HCT116 (cell line): ENCODE measurements around the gene SLC37A4. TPM values are rescaled to one million over a fixed set of nuclear protein-coding genes. Genes with fewer than 3 reads are reported as not detected.
A peak's percentile ranks its signal among the peaks of the same experiment; 100 is the strongest.

Experiments used
- ATAC-seq: fragments of 200-7000 bp; cut with Tn5 transposase; 2 replicates; pipeline ENCODE4 v1.9.1; 2020; ENCODE audit warnings: mild to moderate bottlenecking, moderate library complexity
- BruUV-seq: library from RNA; stranded (reverse); fragments of 400-500 nt; replicated peaks from 2 replicates; lab custom pipeline; 2021; lab: Mats Ljungman, UMichigan
- CTCF ChIA-PET: fragments of 300-600 bp; sonication (Branson Sonifier 250); formaldehyde crosslinking; loops from one replicate; lab custom pipeline; 2021; ENCODE audit warnings: antibody characterized with exemption; lab: Charles Lee
- POLR2A ChIA-PET: fragments of 300-600, 350-600 bp; sonication (Branson Sonifier 250); formaldehyde crosslinking; loops from one replicate; lab custom pipeline; 2021; ENCODE audit warnings: antibody characterized with exemption; lab: Charles Lee
- RAD21 ChIA-PET, 2 experiments: fragments of 300-600 bp; sonication (Branson Sonifier 250); formaldehyde crosslinking; loops; one replicate each; lab custom pipeline; 2023; ENCODE audit warnings: low total read pairs in 2 of 2; ENCODE audit not compliant: uncharacterized antibody in 2 of 2, unreplicated experiment in 2 of 2, low non-redundant PET in 1 of 2; lab: Charles Lee
- DNase-seq: peaks from one replicate; pipeline ENCODE4 v3.0.0-alpha.2; 2010; ENCODE audit warnings: low read depth, low spot score
- H2AFZ ChIP-seq: fragments of 200-600 bp; shearing (Covaris generic), sonication (generic); 2 replicates; pipeline ENCODE4 v1.6.1; 2017; ENCODE audit warnings: low read depth, mixed run types, mixed read lengths, antibody characterized with exemption, low read length; ENCODE audit not compliant: poor library complexity, severe bottlenecking
- H3K27ac ChIP-seq: 2 replicates; pipeline ENCODE4 v1.5.1; 2012; ENCODE audit warnings: low read depth, low read length
- H3K27me3 ChIP-seq: fragments of 200-600 bp; sonication (generic); 2 replicates; pipeline ENCODE4 v1.6.1; 2016; ENCODE audit warnings: mixed run types, low read length, mixed read lengths; ENCODE audit not compliant: insufficient read depth
- H3K36me3 ChIP-seq, 2 experiments: fragments of 200-500 bp in 1 of 2; fragments of 200-600 bp in 1 of 2; sonication (Bioruptor generic) in 1 of 2; sonication (generic) in 1 of 2; 2 replicates each; pipeline versions ENCODE4 v1.5.1 to v1.6.1; 2014 to 2016; ENCODE audit warnings: low read length in 2 of 2, inconsistent platforms in 1 of 2, mixed read lengths in 1 of 2, mixed run types in 1 of 2; ENCODE audit not compliant: insufficient read depth in 2 of 2, control insufficient read depth in 1 of 2
- H3K4me1 ChIP-seq, 2 experiments: fragments of 200-600 bp in 1 of 2; sonication (generic) in 1 of 2; 2 replicates each; pipeline versions ENCODE4 v1.5.1 to v1.6.1; 2012 to 2017; ENCODE audit warnings: low read length in 2 of 2, inconsistent platforms in 1 of 2, mild to moderate bottlenecking in 1 of 2, mixed read lengths in 1 of 2, mixed run types in 1 of 2, moderate library complexity in 1 of 2; ENCODE audit not compliant: insufficient read depth in 2 of 2, control insufficient read depth in 1 of 2
- H3K4me2 ChIP-seq: fragments of 200-600 bp; sonication (generic); 2 replicates; pipeline ENCODE4 v1.6.1; 2017; ENCODE audit warnings: mixed run types, low read length, mixed read lengths
- H3K4me3 ChIP-seq, 2 experiments: fragments of 200-600 bp in 1 of 2; sonication (generic) in 1 of 2; replicated peaks in 1 of 2; 2 replicates each; pipeline ENCODE4 v1.5.1; 2011 to 2016; ENCODE audit warnings: low read length in 2 of 2, control low read depth in 1 of 2, low read depth in 1 of 2, mild to moderate bottlenecking in 1 of 2, mixed read lengths in 1 of 2, mixed run types in 1 of 2
- H3K79me2 ChIP-seq: fragments of 200-600 bp; sonication (generic); 2 replicates; pipeline ENCODE4 v1.6.1; 2017; ENCODE audit warnings: mild to moderate bottlenecking, mixed run types, low read length, moderate library complexity, mixed read lengths; ENCODE audit not compliant: insufficient read depth
- H3K9ac ChIP-seq: fragments of 200-600 bp; sonication (generic); 2 replicates; pipeline ENCODE4 v1.6.1; 2016; ENCODE audit warnings: low read length, mixed read lengths
- H3K9me2 ChIP-seq: fragments of 200-600 bp; sonication (generic), shearing (Covaris generic); 2 replicates; pipeline ENCODE4 v1.6.1; 2017; ENCODE audit warnings: mixed run types, mild to moderate bottlenecking, moderate library complexity; ENCODE audit not compliant: insufficient read depth
- H3K9me3 ChIP-seq, 2 experiments: fragments of 200-500 bp in 1 of 2; fragments of 200-600 bp in 1 of 2; sonication (Bioruptor generic) in 1 of 2; sonication (generic) in 1 of 2; 2 replicates each; pipeline ENCODE4 v1.6.1; 2014 to 2017; ENCODE audit warnings: low read length in 2 of 2, mixed read lengths in 2 of 2, inconsistent platforms in 1 of 2, low read depth in 1 of 2, mild to moderate bottlenecking in 1 of 2, mixed run types in 1 of 2, moderate library complexity in 1 of 2; ENCODE audit not compliant: control insufficient read depth in 1 of 2, insufficient read depth in 1 of 2
- H4K20me1 ChIP-seq: fragments of 200-600 bp; sonication (generic), shearing (Covaris generic); 2 replicates; pipeline ENCODE4 v1.6.1; 2017; ENCODE audit warnings: mixed run types, mild to moderate bottlenecking, moderate library complexity; ENCODE audit not compliant: insufficient read depth
- CBX3 ChIP-seq: IDR thresholded peaks from 2 replicates; pipeline ENCODE4 v1.6.1; 2012; ENCODE audit warnings: low read depth
- CEBPB ChIP-seq: IDR thresholded peaks from 2 replicates; pipeline ENCODE4 v1.6.1; 2012; ENCODE audit warnings: low read depth
- ELF1 ChIP-seq: IDR thresholded peaks from 2 replicates; pipeline ENCODE4 v1.6.1; 2012; ENCODE audit warnings: low read depth, borderline replicate concordance
- EZH2phosphoT487 ChIP-seq: fragments of 200-600 bp; IDR thresholded peaks from 2 replicates; pipeline ENCODE4 v1.6.1; 2018; ENCODE audit warnings: antibody characterized with exemption, borderline replicate concordance
- POLR2A ChIP-seq: IDR thresholded peaks from 2 replicates; pipeline ENCODE4 v1.7.0; 2011; ENCODE audit warnings: borderline replicate concordance; ENCODE audit not compliant: insufficient read depth, insufficient read length; ENCODE audit errors: extremely low read depth
- SP1 ChIP-seq: IDR thresholded peaks from 2 replicates; pipeline ENCODE4 v1.6.1; 2012; ENCODE audit warnings: low read depth
- YY1 ChIP-seq: IDR thresholded peaks from 2 replicates; pipeline ENCODE4 v1.6.1; 2011; ENCODE audit warnings: low read length, low read depth, moderate library complexity, mild to moderate bottlenecking; ENCODE audit not compliant: insufficient replicate concordance; ENCODE audit errors: extremely low read depth
- ZFX ChIP-seq: fragments of 450-650 bp; IDR thresholded peaks from 2 replicates; pipeline ENCODE4 v1.6.1; 2017
- ZNF274 ChIP-seq: fragments of 200-500 bp; sonication (Bioruptor generic); IDR thresholded peaks from 2 replicates; pipeline ENCODE4 v1.6.1; 2014; ENCODE audit warnings: mild to moderate bottlenecking, low read depth, low read length, inconsistent platforms
- intact Hi-C: fragments of 100-400 bp; cut with micrococcal nuclease; formaldehyde crosslinking; loops from 2 replicates; pipeline ENCODE4 v1.10.0; 2022
- total RNA-seq: library from RNA; stranded (reverse); gene quantifications from one replicate; pipeline ENCODE4 v1.2.1, GENCODE V29; 2021; ENCODE audit not compliant: unreplicated experiment
- TF ChIP-seq, protein P1 (sequence below): IDR thresholded peaks from 2 replicates; pipeline ENCODE4 v1.6.1; 2012; ENCODE audit warnings: low read depth

The SLC37A4 gene
- total RNA-seq, 1 experiment from 2014 or later: 49.8 TPM

DNA sequence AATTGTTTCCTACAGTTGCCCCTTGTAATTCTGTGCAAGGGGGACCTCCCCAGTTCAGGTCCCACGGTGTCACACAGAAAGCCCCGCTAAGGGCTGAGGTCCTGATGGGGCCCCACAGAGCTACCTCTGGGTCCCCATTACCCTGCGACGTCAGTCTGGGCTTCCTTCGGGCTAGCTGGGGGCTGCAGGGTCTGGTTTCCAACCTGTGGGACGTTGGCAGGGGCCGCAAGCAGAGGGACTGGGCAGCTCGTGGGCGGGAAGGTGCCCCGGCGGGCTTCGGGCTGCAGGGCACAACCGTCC lies 698 bp downstream of the SLC37A4 start:
- CTCF ChIA-PET: no interaction called here
- Histone ChIP-seq H3K36me3 (peaks cover 9 to 16% of the 10 kb centered on the region in 2 experiments; a peak in 1 of 4 replicates), H3K4me2 (peak overlapping the region; percentile 99), H3K27ac (peak overlapping the region; percentile 89), H3K79me2 (peaks cover 26% of the 10 kb centered on the region), H3K4me1 (peaks cover 5 to 38% of the 10 kb centered on the region in 2 experiments; a peak in 3 of 4 replicates), H3K9me2 (no peaks in the 10 kb centered on the region), H3K9me3 (no peaks in the 10 kb centered on the region), H3K27me3 (no peaks in the 10 kb centered on the region), H2AFZ (no peak overlapping the region), H3K9ac (peak overlapping the region; percentile 97), H3K4me3 (peak overlapping the region; percentile 86 to 91), H4K20me1 (no peaks in the 10 kb centered on the region)
- DNase-seq (no peak), ATAC-seq (no peak)
- TF ChIP-seq CEBPB: no peak
- no peak for TF ChIP-seq EZH2phosphoT487
- TF ChIP-seq POLR2A: no peak
- TF ChIP-seq, protein P1, sequence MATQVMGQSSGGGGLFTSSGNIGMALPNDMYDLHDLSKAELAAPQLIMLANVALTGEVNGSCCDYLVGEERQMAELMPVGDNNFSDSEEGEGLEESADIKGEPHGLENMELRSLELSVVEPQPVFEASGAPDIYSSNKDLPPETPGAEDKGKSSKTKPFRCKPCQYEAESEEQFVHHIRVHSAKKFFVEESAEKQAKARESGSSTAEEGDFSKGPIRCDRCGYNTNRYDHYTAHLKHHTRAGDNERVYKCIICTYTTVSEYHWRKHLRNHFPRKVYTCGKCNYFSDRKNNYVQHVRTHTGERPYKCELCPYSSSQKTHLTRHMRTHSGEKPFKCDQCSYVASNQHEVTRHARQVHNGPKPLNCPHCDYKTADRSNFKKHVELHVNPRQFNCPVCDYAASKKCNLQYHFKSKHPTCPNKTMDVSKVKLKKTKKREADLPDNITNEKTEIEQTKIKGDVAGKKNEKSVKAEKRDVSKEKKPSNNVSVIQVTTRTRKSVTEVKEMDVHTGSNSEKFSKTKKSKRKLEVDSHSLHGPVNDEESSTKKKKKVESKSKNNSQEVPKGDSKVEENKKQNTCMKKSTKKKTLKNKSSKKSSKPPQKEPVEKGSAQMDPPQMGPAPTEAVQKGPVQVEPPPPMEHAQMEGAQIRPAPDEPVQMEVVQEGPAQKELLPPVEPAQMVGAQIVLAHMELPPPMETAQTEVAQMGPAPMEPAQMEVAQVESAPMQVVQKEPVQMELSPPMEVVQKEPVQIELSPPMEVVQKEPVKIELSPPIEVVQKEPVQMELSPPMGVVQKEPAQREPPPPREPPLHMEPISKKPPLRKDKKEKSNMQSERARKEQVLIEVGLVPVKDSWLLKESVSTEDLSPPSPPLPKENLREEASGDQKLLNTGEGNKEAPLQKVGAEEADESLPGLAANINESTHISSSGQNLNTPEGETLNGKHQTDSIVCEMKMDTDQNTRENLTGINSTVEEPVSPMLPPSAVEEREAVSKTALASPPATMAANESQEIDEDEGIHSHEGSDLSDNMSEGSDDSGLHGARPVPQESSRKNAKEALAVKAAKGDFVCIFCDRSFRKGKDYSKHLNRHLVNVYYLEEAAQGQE: no peak
- TF ChIP-seq CBX3: no peak
- no peak for TF ChIP-seq SP1
- no peak for TF ChIP-seq YY1
- TF ChIP-seq ZFX: no peak
- TF ChIP-seq ELF1: no peak
- TF ChIP-seq ZNF274: no peak
- intact Hi-C loops: no loop called here
- POLR2A ChIA-PET: no interaction called here
- no TSS peak for BruUV-seq
- RAD21 ChIA-PET: no interaction called here
